DND-41 (cell line): Measurements from ENCODE around the gene FOXF2.

Experiments
- ATAC-seq: fragments of 200-7000 bp; cut with Tn5 transposase; 3 replicates; pipeline ENCODE4 v1.9.1; 2021; ENCODE audit warnings: low read depth; ENCODE audit not compliant: insufficient read depth
- DNase-seq: peaks from one replicate; pipeline ENCODE4 v3.0.0-alpha.2; 2020
- H2AFZ ChIP-seq: 2 replicates; pipeline ENCODE4 v1.6.0; 2012; ENCODE audit warnings: low read depth, low read length
- H3K27ac ChIP-seq: 2 replicates; pipeline ENCODE4 v1.5.1; 2012; ENCODE audit warnings: low read length, inconsistent platforms
- H3K27me3 ChIP-seq: fragments of 200-600 bp; sonication (generic); 2 replicates; pipeline ENCODE4 v1.6.0; 2012; ENCODE audit warnings: low read length, mild to moderate bottlenecking, inconsistent platforms; ENCODE audit not compliant: insufficient read depth, poor library complexity
- H3K36me3 ChIP-seq: 2 replicates; pipeline ENCODE4 v1.5.1; 2012; ENCODE audit warnings: low read length, inconsistent platforms; ENCODE audit not compliant: insufficient read depth
- H3K4me1 ChIP-seq: 2 replicates; pipeline ENCODE4 v1.5.1; 2012; ENCODE audit warnings: mild to moderate bottlenecking, low read length; ENCODE audit not compliant: insufficient read depth
- H3K4me2 ChIP-seq: 2 replicates; pipeline ENCODE4 v1.6.0; 2012; ENCODE audit warnings: mild to moderate bottlenecking, moderate library complexity, low read length, inconsistent platforms; ENCODE audit not compliant: insufficient read depth
- H3K4me3 ChIP-seq, 2 experiments: fragments of 200-600 bp in 1 of 2; shearing (Covaris generic) in 1 of 2; 2 replicates each; pipeline ENCODE4 v1.5.1; 2012 to 2016; ENCODE audit warnings: inconsistent platforms in 2 of 2, low read length in 2 of 2, mild to moderate bottlenecking in 2 of 2, low read depth in 1 of 2, moderate library complexity in 1 of 2
- H3K79me2 ChIP-seq: 2 replicates; pipeline ENCODE4 v1.6.0; 2012; ENCODE audit warnings: low read length, inconsistent platforms; ENCODE audit not compliant: insufficient read depth
- H3K9ac ChIP-seq: 2 replicates; pipeline ENCODE4 v1.6.0; 2012; ENCODE audit warnings: low read depth, mild to moderate bottlenecking, inconsistent platforms, low read length, moderate library complexity
- H3K9me3 ChIP-seq: 2 replicates; pipeline ENCODE4 v1.5.1; 2012; ENCODE audit warnings: low read length, moderate library complexity, mild to moderate bottlenecking, inconsistent platforms; ENCODE audit not compliant: insufficient read depth, severe bottlenecking
- H4K20me1 ChIP-seq: 2 replicates; pipeline ENCODE4 v1.6.0; 2012; ENCODE audit warnings: low read length; ENCODE audit not compliant: insufficient read depth
- CTCF ChIP-seq: IDR thresholded peaks from 2 replicates; pipeline ENCODE4 v1.5.1; 2012; ENCODE audit warnings: borderline replicate concordance, low read length, moderate library complexity, mild to moderate bottlenecking; ENCODE audit not compliant: poor library complexity, severe bottlenecking; ENCODE audit errors: extremely low read depth
- EZH2 ChIP-seq: IDR thresholded peaks from 3 replicates; pipeline ENCODE4 v1.6.1; 2012; ENCODE audit warnings: borderline replicate concordance, low read depth, mild to moderate bottlenecking, moderate library complexity, low read length, inconsistent platforms; ENCODE audit not compliant: severe bottlenecking

FOXF2 gene

GRCh38 chr6:1390946-1391799, 1.8 kb downstream of the FOXF2 start:
- no peak overlapping the region for H3K27ac ChIP-seq
- H3K9me3 ChIP-seq = no peaks in the 10 kb centered on the region

GRCh38 chr6:1391800-1392309, 2.5 kb downstream of the FOXF2 start:
- ATAC-seq (no peak), DNase-seq (no peak)
- TF ChIP-seq EZH2 (no peak), CTCF (no peak)
- Histone ChIP-seq H3K9me3 (no peaks in the 10 kb centered on the region), H3K79me2 (no peaks in the 10 kb centered on the region), H3K4me3 (no peak overlapping the region), H3K9ac (no peak overlapping the region), H3K27ac (no peak overlapping the region), H3K4me1 (0 out of 2 replicates have a peak, but pooled peaks cover 1% of the 10 kb centered on the region), H3K4me2 (no peak overlapping the region), H4K20me1 (no peaks in the 10 kb centered on the region), H3K27me3 (peaks cover 21% of the 10 kb centered on the region), H2AFZ (no peak overlapping the region), H3K36me3 (no peaks in the 10 kb centered on the region)

More at GRCh38 chr6:1390946-1391799, 1.8 kb downstream of the FOXF2 start:
- no peak overlapping the region for H2AFZ ChIP-seq
- DNase-seq (no peak), ATAC-seq (no peak)
- no peak overlapping the region for H3K4me2 ChIP-seq
- no peaks in the 10 kb centered on the region for H3K79me2 ChIP-seq
- no peak overlapping the region for H3K9ac ChIP-seq
- TF ChIP-seq CTCF (no peak), EZH2 (no peak)
- no peaks in the 10 kb centered on the region for H3K36me3 ChIP-seq
- H3K4me1 ChIP-seq = no peaks in the 10 kb centered on the region
- no peaks in the 10 kb centered on the region for H4K20me1 ChIP-seq
- H3K4me3 ChIP-seq = no peak overlapping the region
- peaks cover 15% of the 10 kb centered on the region for H3K27me3 ChIP-seq

- Histone ChIP-seq H3K4me3 (no peak overlapping the region), H3K4me1 (0 out of 2 replicates have a peak, but pooled peaks cover 2% of the 10 kb centered on the region), H3K79me2 (no peaks in the 10 kb centered on the region), H3K4me2 (no peak overlapping the region), H4K20me1 (no peaks in the 10 kb centered on the region), H3K27ac (no peak overlapping the region), H2AFZ (no peak overlapping the region), H3K9me3 (no peaks in the 10 kb centered on the region), H3K9ac (no peak overlapping the region), H3K27me3 (peaks cover 22% of the 10 kb centered on the region), H3K36me3 (no peaks in the 10 kb centered on the region)
- TF ChIP-seq CTCF (no peak), EZH2 (no peak)
- ATAC-seq (no peak), DNase-seq (no peak)
These were observed 3.7 kb downstream of the FOXF2 start for GRCh38 chr6:1392813-1393640.
